Cardiac muscle cell (in vitro differentiated cells and primary cell): ENCODE measurements around the gene XCR1. TPM values are rescaled to one million over a fixed set of nuclear protein-coding genes. Genes with fewer than 3 reads are reported as not detected.

ENCODE experiments used
- DNase-seq, 2 donors: peaks; one replicate each; pipeline versions ENCODE4 v3.0.0 to v3.0.0-alpha.2; 2010 to 2017; ENCODE audit warnings: low read depth in 1 of 2, low spot score in 1 of 2
- H3K27ac ChIP-seq: fragments of 200-600 bp; sonication (generic); 2 replicates; pipeline ENCODE4 v1.5.1; 2016
- H3K27me3 ChIP-seq: fragments of 200-600 bp; sonication (generic); 2 replicates; pipeline ENCODE4 v1.6.0; 2016; ENCODE audit warnings: control low read depth
- H3K36me3 ChIP-seq: fragments of 200-600 bp; sonication (generic); 2 replicates; pipeline ENCODE4 v1.5.1; 2016; ENCODE audit warnings: control low read depth
- H3K4me1 ChIP-seq: fragments of 200-600 bp; sonication (generic); 2 replicates; pipeline ENCODE4 v1.8.1; 2017; ENCODE audit warnings: low read depth, mild to moderate bottlenecking, mixed run types
- H3K4me3 ChIP-seq: fragments of 200-600 bp; sonication (generic); 2 replicates; pipeline ENCODE4 v1.5.1; 2016; ENCODE audit warnings: mild to moderate bottlenecking
- H3K9me3 ChIP-seq: fragments of 200-600 bp; sonication (generic); 2 replicates; pipeline ENCODE4 v1.5.1; 2017; ENCODE audit warnings: low read depth, mild to moderate bottlenecking, control low read depth
- polyA plus RNA-seq: library from polyadenylated mRNA; unstranded; fragments of >200 nt; fragmentation: Nextera tagmentation; extraction: Ambion mirVana; gene quantifications from 2 replicates; pipeline ENCODE4 v1.2.1, GENCODE V29; 2016
- total RNA-seq: library from RNA; depleted of rRNA; stranded (reverse); fragments of >200 nt; gene quantifications from 2 replicates; pipeline ENCODE4 v1.2.3, GENCODE V29; 2016
- TF ChIP-seq, protein P1 (sequence below): IDR thresholded peaks from 2 replicates; pipeline ENCODE4 v1.5.1; 2012; ENCODE audit warnings: low read depth, mild to moderate bottlenecking, low read length

The XCR1 gene
- total and polyA plus RNA-seq, 2 experiments from 2014 or later: not detected

DNA sequence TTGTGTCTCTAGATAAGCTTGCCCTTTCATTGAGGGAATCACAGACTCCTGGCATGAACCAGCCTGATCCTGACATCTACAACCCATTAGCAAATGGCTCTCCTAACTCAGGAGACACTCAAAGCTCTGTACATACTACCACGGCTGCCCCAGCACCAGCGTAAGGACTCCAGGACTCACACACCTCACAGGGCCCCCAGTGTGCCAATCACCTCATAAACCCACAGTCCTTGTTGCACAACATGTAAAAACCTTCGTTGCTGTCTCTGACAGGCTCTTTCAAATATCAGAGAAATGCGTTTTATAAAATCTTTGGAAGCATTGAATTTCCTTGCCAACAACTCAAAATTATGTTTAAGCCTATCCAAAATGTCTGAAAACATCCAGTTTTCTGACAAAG lies 38.9 kb downstream of the XCR1 start:
- Histone ChIP-seq H3K27ac (no peak overlapping the region), H3K4me1 (peaks cover 100% of the 10 kb centered on the region), H3K27me3 (no peaks in the 10 kb centered on the region), H3K4me3 (no peak overlapping the region), H3K9me3 (no peaks in the 10 kb centered on the region), H3K36me3 (no peaks in the 10 kb centered on the region)
- peak in 1 of 2 donors; percentile 39 for DNase-seq
- TF ChIP-seq, protein P1, sequence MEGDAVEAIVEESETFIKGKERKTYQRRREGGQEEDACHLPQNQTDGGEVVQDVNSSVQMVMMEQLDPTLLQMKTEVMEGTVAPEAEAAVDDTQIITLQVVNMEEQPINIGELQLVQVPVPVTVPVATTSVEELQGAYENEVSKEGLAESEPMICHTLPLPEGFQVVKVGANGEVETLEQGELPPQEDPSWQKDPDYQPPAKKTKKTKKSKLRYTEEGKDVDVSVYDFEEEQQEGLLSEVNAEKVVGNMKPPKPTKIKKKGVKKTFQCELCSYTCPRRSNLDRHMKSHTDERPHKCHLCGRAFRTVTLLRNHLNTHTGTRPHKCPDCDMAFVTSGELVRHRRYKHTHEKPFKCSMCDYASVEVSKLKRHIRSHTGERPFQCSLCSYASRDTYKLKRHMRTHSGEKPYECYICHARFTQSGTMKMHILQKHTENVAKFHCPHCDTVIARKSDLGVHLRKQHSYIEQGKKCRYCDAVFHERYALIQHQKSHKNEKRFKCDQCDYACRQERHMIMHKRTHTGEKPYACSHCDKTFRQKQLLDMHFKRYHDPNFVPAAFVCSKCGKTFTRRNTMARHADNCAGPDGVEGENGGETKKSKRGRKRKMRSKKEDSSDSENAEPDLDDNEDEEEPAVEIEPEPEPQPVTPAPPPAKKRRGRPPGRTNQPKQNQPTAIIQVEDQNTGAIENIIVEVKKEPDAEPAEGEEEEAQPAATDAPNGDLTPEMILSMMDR: no peak

DNA sequence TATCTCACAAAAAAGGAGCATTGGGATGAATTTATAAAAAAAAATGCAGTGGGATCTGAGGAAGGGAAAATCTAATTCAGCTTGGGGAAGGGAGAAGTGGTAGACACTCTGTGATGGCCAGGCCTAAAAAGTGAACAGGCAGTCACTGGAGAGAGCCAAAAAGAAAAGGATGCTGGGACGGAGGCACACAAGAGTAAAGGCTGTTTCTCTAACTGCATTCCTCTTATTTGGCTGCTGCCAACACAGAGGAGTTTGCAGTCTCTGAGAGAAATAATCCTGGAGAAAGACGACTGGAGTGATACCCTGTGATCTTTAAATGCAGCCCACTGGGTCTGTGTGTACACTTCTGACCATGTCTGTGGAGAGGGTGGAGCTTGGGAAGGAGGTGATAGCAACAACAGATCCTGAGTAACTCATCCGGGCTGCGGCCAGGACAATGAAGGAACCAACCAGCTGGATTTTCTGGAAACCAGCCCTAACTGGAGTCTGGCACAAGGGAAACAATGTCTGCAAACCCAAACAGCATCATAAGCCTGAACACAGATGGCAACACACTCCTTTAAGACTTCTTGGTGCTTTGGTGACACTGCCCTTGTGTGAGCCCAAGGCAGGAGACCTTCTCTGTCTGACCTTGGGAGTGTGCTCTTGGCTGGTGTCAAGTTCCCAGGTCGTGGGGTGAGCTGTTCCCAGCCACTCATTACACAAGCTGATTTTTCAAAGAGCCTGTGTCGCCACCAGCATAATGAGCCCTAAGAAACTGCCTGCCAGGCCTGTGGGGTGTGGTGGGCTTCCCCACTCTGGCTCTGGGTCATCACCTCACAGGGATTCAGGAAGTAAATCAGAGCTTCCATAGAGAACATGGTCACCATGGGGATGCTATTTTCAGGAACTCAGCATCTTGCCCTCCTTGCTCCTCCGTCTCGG lies 39.7 kb downstream of the XCR1 start:
- Histone ChIP-seq H3K27me3 (no peaks in the 10 kb centered on the region), H3K4me1 (peaks cover 100% of the 10 kb centered on the region), H3K36me3 (peaks cover 4% of the 10 kb centered on the region), H3K27ac (peak overlapping the region; percentile 81), H3K9me3 (no peaks in the 10 kb centered on the region), H3K4me3 (no peak overlapping the region)
- peak in 1 of 2 donors; percentile 61 for DNase-seq
- TF ChIP-seq, protein P1: no peak

GRCh38 chr3:45986303-45986982 lies 40.8 kb downstream of the XCR1 start:
- peak overlapping the region; percentile 81 for H3K27ac ChIP-seq

GRCh38 chr3:45985532-45986302 lies 41.6 kb downstream of the XCR1 start:
- H3K4me3 ChIP-seq: no peak overlapping the region
- DNase-seq: no peak
- no peaks in the 10 kb centered on the region for H3K27me3 ChIP-seq
- H3K27ac ChIP-seq: peak overlapping the region; percentile 81
- TF ChIP-seq, protein P1: no peak
- H3K36me3 ChIP-seq: peaks cover 9% of the 10 kb centered on the region
- no peaks in the 10 kb centered on the region for H3K9me3 ChIP-seq
- peaks cover 100% of the 10 kb centered on the region for H3K4me1 ChIP-seq

More at GRCh38 chr3:45986303-45986982, 40.8 kb downstream of the XCR1 start:
- Histone ChIP-seq H3K9me3 (no peaks in the 10 kb centered on the region), H3K4me3 (no peak overlapping the region), H3K36me3 (peaks cover 4% of the 10 kb centered on the region), H3K27me3 (no peaks in the 10 kb centered on the region), H3K4me1 (peaks cover 100% of the 10 kb centered on the region)
- TF ChIP-seq, protein P1: no peak
- DNase-seq: peak; percentile 67 to 73
